Measurements from ENCODE around the gene IRF9.

The IRF9 gene

DNA sequence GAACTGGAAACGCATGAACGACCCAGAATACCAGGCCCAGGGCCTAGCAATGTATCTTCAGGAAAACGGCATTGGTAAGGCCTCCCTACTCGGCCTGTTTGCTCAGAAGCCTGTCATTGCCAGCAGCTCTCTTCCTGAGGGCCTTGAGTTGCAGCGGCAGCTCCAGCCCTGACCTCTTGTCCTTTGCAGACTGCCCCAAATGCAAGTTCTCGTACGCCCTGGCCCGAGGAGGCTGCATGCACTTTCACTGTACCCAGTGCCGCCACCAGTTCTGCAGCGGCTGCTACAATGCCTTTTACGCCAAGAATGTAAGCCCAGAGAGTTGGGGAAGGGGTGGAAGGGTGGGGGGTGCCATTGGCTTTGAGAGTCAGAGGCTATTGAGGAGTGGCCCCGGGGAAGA is 3.7 kb upstream of the IRF9 start:
- no peaks in the 10 kb centered on the region for H3K9me3 ChIP-seq (ENCODE audit: control insufficient read depth in 1 of 2, low read length in 2 of 2)
- H3K4me3 ChIP-seq (ENCODE audit: low read depth in 1 of 2, low read length in 2 of 2) = no peak overlapping the region
- H3K27me3 ChIP-seq (ENCODE audit: control insufficient read depth in 1 of 2, insufficient read depth in 2 of 2, low read length in 2 of 2) = no peaks in the 10 kb centered on the region
- peaks cover 14 to 15% of the 10 kb centered on the region in 2 donors for H3K4me1 ChIP-seq (ENCODE audit: control insufficient read depth in 1 of 2, insufficient read depth in 2 of 2, low read length in 2 of 2)
- no peak overlapping the region for H3K9ac ChIP-seq (ENCODE audit: low read depth in 1 of 2, low read length in 2 of 2)
- H3K27ac ChIP-seq (ENCODE audit: low read depth, low read length) = no peak overlapping the region
- H3K36me3 ChIP-seq (ENCODE audit: control insufficient read depth in 1 of 2, insufficient read depth in 2 of 2, low read length in 2 of 2) = peaks cover 40 to 60% of the 10 kb centered on the region in 2 donors

DNA sequence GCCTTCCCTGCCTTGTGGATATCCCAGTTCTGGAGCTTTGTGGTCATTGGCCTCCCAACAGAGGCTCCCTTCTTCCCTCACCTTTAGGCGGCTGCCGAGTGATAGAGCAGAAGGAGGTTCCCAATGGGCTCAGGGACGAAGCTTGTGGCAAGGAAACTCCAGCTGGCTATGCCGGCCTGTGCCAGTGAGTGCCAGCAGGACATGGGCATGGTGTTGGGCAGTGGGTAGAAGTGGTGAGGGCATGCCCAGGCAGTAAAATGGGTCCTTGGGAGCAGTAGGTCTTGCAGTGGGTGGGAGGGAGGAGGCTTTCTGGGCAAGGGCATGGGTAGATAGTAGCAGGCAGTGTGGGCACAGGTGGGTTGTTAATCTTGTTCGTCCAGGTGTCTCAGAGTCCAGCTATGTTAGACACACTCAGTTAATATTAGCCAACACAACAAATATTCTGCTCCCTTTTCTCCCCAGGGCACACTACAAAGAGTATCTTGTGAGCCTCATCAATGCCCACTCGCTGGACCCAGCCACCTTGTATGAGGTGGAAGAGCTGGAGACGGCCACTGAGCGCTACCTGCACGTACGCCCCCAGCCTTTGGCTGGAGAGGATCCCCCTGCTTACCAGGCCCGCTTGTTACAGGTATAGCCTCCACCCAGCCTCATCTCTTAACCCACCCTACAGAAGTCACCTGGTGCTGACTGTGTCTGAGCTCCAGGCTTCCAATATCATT is 1.1 kb upstream of the IRF9 start:
- Histone ChIP-seq H3K9me3 (ENCODE audit: control insufficient read depth in 1 of 2, low read length in 2 of 2) (no peaks in the 10 kb centered on the region), H3K27ac (ENCODE audit: low read depth, low read length) (no peak overlapping the region), H3K36me3 (ENCODE audit: control insufficient read depth in 1 of 2, insufficient read depth in 2 of 2, low read length in 2 of 2) (peaks cover 57 to 70% of the 10 kb centered on the region in 2 donors), H3K4me1 (ENCODE audit: control insufficient read depth in 1 of 2, insufficient read depth in 2 of 2, low read length in 2 of 2) (peaks cover 24 to 34% of the 10 kb centered on the region in 2 donors), H3K9ac (ENCODE audit: low read depth in 1 of 2, low read length in 2 of 2) (peak overlapping the region in 1 of 2 donors; percentile 39), H3K27me3 (ENCODE audit: control insufficient read depth in 1 of 2, insufficient read depth in 2 of 2, low read length in 2 of 2) (no peaks in the 10 kb centered on the region), H3K4me3 (ENCODE audit: low read depth in 1 of 2, low read length in 2 of 2) (no peak overlapping the region)

DNA sequence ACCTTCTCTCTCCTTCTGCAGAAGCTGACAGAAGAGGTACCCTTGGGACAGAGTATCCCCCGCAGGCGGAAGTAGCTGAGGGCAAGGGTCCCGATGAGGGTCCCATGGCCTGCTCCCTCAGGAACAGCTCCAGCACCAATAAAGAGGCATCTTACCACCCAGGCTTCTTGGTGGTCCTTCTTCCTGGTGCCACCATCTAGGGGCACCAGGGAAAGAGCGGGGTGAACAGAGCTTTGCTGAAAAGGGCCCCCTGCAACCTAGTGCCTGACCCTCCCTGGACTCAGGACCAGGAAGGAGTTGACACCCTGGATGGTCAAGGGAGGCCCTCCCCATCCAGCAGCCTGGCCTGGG is 591 bp upstream of the IRF9 start:
- Histone ChIP-seq H3K36me3 (ENCODE audit: control insufficient read depth in 1 of 2, insufficient read depth in 2 of 2, low read length in 2 of 2) (peaks cover 57 to 70% of the 10 kb centered on the region in 2 donors), H3K4me3 (ENCODE audit: low read depth in 1 of 2, low read length in 2 of 2) (peak overlapping the region in 1 of 2 donors; percentile 87), H3K9ac (ENCODE audit: low read depth in 1 of 2, low read length in 2 of 2) (peak overlapping the region; percentile 3 to 39), H3K27me3 (ENCODE audit: control insufficient read depth in 1 of 2, insufficient read depth in 2 of 2, low read length in 2 of 2) (no peaks in the 10 kb centered on the region), H3K27ac (ENCODE audit: low read depth, low read length) (peak overlapping the region; percentile 87), H3K4me1 (ENCODE audit: control insufficient read depth in 1 of 2, insufficient read depth in 2 of 2, low read length in 2 of 2) (peaks cover 24 to 34% of the 10 kb centered on the region in 2 donors), H3K9me3 (ENCODE audit: control insufficient read depth in 1 of 2, low read length in 2 of 2) (no peaks in the 10 kb centered on the region)

DNA sequence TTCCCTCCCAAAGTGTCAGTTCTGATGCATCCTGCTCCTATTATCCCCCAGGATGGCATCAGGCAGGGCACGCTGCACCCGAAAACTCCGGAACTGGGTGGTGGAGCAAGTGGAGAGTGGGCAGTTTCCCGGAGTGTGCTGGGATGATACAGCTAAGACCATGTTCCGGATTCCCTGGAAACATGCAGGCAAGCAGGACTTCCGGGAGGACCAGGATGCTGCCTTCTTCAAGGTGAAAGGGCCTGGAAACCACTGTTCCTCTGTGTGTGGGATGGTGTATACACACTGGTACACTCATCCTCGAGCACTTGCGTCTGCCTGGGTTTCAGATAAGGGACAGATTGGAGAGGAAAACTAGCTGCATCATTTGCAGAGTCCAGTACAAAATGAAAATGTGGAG is 1.0 kb downstream of the IRF9 start:
- peak overlapping the region; percentile 87 to 90 for H3K4me3 ChIP-seq (ENCODE audit: low read depth in 1 of 2, low read length in 2 of 2)

DNA sequence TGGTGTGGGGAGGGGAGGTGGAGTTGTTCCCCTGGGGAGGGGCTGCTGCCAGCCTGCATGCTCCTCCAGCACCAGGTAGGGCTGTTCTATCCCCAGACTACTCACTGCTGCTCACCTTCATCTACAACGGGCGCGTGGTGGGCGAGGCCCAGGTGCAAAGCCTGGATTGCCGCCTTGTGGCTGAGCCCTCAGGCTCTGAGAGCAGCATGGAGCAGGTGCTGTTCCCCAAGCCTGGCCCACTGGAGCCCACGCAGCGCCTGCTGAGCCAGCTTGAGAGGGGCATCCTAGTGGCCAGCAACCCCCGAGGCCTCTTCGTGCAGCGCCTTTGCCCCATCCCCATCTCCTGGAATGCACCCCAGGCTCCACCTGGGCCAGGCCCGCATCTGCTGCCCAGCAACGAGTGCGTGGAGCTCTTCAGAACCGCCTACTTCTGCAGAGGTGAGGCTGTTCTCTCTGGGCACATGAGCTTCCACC is 3.5 kb downstream of the IRF9 start:
- Histone ChIP-seq H3K36me3 (ENCODE audit: control insufficient read depth in 1 of 2, insufficient read depth in 2 of 2, low read length in 2 of 2) (peaks cover 60 to 66% of the 10 kb centered on the region in 2 donors), H3K4me1 (ENCODE audit: control insufficient read depth in 1 of 2, insufficient read depth in 2 of 2, low read length in 2 of 2) (peaks cover 24 to 34% of the 10 kb centered on the region in 2 donors), H3K4me3 (ENCODE audit: low read depth in 1 of 2, low read length in 2 of 2) (no peak overlapping the region)

More for the DNA sequence above, 1.0 kb downstream of the IRF9 start:
- Histone ChIP-seq H3K9ac (ENCODE audit: low read depth in 1 of 2, low read length in 2 of 2) (peak overlapping the region; percentile 95 to 97), H3K36me3 (ENCODE audit: control insufficient read depth in 1 of 2, insufficient read depth in 2 of 2, low read length in 2 of 2) (peaks cover 60 to 69% of the 10 kb centered on the region in 2 donors), H3K9me3 (ENCODE audit: control insufficient read depth in 1 of 2, low read length in 2 of 2) (no peaks in the 10 kb centered on the region), H3K4me1 (ENCODE audit: control insufficient read depth in 1 of 2, insufficient read depth in 2 of 2, low read length in 2 of 2) (peaks cover 24 to 34% of the 10 kb centered on the region in 2 donors), H3K27ac (ENCODE audit: low read depth, low read length) (peak overlapping the region; percentile 87), H3K27me3 (ENCODE audit: control insufficient read depth in 1 of 2, insufficient read depth in 2 of 2, low read length in 2 of 2) (no peaks in the 10 kb centered on the region)

DNA sequence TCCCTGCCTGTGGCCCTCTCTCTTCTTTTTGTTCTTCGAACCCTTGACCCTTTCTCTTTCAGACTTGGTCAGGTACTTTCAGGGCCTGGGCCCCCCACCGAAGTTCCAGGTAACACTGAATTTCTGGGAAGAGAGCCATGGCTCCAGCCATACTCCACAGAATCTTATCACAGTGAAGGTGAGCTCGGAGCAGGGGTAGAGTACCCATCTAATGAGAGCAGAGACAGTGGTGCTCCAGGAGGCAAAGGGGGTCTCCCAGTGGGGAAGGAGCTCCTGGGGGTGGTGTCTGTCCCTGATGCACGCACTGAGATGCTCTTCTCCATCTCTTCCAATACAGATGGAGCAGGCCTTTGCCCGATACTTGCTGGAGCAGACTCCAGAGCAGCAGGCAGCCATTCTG is 4.7 kb downstream of the IRF9 start:
- peaks cover 18 to 27% of the 10 kb centered on the region in 2 donors for H3K4me1 ChIP-seq (ENCODE audit: control insufficient read depth in 1 of 2, insufficient read depth in 2 of 2, low read length in 2 of 2)
- no peak overlapping the region for H3K27ac ChIP-seq (ENCODE audit: low read depth, low read length)
- H3K9ac ChIP-seq (ENCODE audit: low read depth in 1 of 2, low read length in 2 of 2) = no peak overlapping the region
- H3K9me3 ChIP-seq (ENCODE audit: control insufficient read depth in 1 of 2, low read length in 2 of 2) = no peaks in the 10 kb centered on the region
- H3K4me3 ChIP-seq (ENCODE audit: low read depth in 1 of 2, low read length in 2 of 2) = no peak overlapping the region
- no peaks in the 10 kb centered on the region for H3K27me3 ChIP-seq (ENCODE audit: control insufficient read depth in 1 of 2, insufficient read depth in 2 of 2, low read length in 2 of 2)
- peaks cover 51 to 56% of the 10 kb centered on the region in 2 donors for H3K36me3 ChIP-seq (ENCODE audit: control insufficient read depth in 1 of 2, insufficient read depth in 2 of 2, low read length in 2 of 2)

More for the DNA sequence above, 3.5 kb downstream of the IRF9 start:
- Histone ChIP-seq H3K27me3 (ENCODE audit: control insufficient read depth in 1 of 2, insufficient read depth in 2 of 2, low read length in 2 of 2) (no peaks in the 10 kb centered on the region), H3K9me3 (ENCODE audit: control insufficient read depth in 1 of 2, low read length in 2 of 2) (no peaks in the 10 kb centered on the region), H3K9ac (ENCODE audit: low read depth in 1 of 2, low read length in 2 of 2) (no peak overlapping the region), H3K27ac (ENCODE audit: low read depth, low read length) (no peak overlapping the region)

DNA sequence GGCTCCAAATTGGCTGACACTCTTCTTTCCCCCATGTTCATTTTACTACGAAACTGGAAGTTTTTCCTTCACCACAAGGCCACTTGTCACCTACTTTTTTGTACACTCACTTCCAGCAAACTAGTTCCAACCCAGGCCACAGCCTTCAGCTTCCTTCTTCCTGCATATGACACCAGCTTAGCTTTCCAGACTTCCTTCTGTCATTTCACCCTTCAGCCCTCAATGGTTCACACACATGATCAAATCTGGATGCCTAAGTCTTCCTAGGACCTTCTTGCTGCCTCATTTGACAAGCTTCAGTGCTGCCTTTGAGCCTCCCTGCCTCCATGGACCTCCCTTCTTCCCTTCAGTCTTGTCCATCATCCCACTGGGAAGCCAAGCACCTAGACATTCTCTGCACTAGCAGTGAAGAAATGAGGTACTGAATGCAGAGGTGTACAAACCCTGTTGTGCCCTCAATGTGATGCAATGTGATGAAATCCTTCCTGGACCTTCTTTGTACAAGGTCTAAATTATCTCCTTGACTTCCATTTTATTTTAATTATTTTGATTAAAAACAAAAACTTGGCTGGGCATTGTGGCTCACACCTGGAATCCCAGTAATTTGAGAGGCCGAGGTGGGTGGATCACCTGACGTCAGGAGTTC is 6.5 kb downstream of the IRF9 start:
- H3K4me1 ChIP-seq (ENCODE audit: control insufficient read depth in 1 of 2, insufficient read depth in 2 of 2, low read length in 2 of 2) = peaks cover 8 to 16% of the 10 kb centered on the region in 2 donors
- H3K36me3 ChIP-seq (ENCODE audit: control insufficient read depth in 1 of 2, insufficient read depth in 2 of 2, low read length in 2 of 2) = peaks cover 52 to 62% of the 10 kb centered on the region in 2 donors
- H3K9ac ChIP-seq (ENCODE audit: low read depth in 1 of 2, low read length in 2 of 2) = no peak overlapping the region
- H3K27me3 ChIP-seq (ENCODE audit: control insufficient read depth in 1 of 2, insufficient read depth in 2 of 2, low read length in 2 of 2) = no peaks in the 10 kb centered on the region
- H3K27ac ChIP-seq (ENCODE audit: low read depth, low read length) = no peak overlapping the region
- H3K9me3 ChIP-seq (ENCODE audit: control insufficient read depth in 1 of 2, low read length in 2 of 2) = no peaks in the 10 kb centered on the region
- no peak overlapping the region for H3K4me3 ChIP-seq (ENCODE audit: low read depth in 1 of 2, low read length in 2 of 2)

DNA sequence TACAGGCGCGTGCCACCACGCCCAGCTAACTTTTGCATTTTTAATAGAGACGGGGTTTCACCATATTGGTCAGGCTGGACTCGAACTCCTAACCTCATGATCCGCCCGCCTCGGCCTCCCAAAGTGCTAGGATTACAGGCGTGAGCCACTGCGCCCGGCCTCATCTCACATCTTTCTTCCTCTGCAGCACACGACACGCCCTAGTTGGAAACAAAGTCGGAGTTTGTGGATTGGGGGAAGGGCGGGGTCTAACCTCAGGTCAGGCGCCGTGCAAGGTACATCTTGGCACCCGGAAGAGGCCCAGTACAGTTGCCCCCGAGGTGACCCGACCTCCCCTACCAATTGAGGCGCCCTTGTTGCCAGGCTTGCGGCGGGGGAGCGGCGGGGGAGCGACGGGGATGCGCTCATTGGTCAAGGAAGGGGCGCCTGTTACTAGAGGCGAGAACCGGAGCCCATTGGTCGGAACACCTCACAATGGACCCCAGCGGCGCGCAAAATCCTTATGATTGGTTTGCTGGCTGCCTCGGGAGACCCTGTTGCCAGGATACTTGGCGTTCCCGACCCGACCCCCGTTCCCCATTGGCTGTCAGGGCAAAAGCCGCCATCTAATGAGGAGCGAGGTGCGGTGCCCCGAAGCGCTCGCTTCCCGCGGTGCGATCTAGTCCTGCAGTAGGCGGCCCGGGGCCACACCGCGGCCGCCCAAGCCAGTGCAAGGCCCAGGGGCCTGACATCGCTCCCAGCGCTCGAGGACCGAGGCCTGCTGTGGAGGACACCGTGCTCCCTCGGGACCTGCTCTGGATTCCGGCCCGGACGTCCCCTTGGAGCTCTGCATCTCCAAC is 10.6 kb downstream of the IRF9 start, which contains the start of gene REC8:
Gene REC8, plus strand, starts transcription at position 659 of the 839 bp plus-strand sequence. CDS start 473 bp downstream, outside the sequence.
- Histone ChIP-seq H3K27ac (ENCODE audit: low read depth, low read length) (peak within 1 kb of the TSS; percentile 10), H3K9ac (ENCODE audit: low read depth in 1 of 2, low read length in 2 of 2) (peak within 1 kb of the TSS in 1 of 2 donors; percentile 16), H3K36me3 (ENCODE audit: control insufficient read depth in 1 of 2, insufficient read depth in 2 of 2, low read length in 2 of 2) (peaks cover 27 to 44% of the 10 kb centered on the region in 2 donors), H3K4me1 (ENCODE audit: control insufficient read depth in 1 of 2, insufficient read depth in 2 of 2, low read length in 2 of 2) (no peaks in the 10 kb centered on the region), H3K27me3 (ENCODE audit: control insufficient read depth in 1 of 2, insufficient read depth in 2 of 2, low read length in 2 of 2) (no peaks in the 10 kb centered on the region), H3K4me3 (ENCODE audit: low read depth in 1 of 2, low read length in 2 of 2) (peak within 1 kb of the TSS; percentile 0 to 57), H3K9me3 (ENCODE audit: control insufficient read depth in 1 of 2, low read length in 2 of 2) (no peaks in the 10 kb centered on the region)

DNA sequence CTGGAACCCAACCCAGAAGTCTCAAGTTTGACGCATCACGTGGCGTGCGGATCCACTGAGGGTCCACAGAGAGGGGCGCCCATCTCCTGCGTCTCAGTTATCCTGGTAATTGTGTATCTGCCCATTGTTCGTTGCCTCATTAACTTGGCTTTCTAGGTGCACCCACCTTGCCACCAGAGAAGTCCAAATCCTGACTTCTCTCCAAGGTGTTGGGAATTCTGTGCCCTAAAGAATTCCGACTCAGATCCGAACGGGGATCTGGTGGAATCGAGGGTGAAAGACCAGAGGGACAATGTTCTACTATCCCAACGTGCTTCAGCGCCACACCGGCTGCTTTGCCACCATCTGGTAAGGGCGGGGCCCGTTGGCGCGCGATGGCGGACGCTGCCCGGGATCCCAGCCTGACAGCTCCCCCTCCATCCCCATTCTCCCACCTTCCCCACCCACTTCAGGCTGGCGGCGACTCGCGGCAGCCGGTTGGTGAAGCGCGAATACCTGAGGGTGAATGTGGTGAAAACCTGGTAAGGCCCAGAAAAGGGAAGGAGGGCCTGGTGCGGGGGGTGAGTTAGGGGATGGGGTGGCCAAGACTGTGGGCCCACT is 11.3 kb downstream of the IRF9 start:
- no peaks in the 10 kb centered on the region for H3K27me3 ChIP-seq (ENCODE audit: control insufficient read depth in 1 of 2, insufficient read depth in 2 of 2, low read length in 2 of 2)
- H3K9me3 ChIP-seq (ENCODE audit: control insufficient read depth in 1 of 2, low read length in 2 of 2) = no peaks in the 10 kb centered on the region
- no peaks in the 10 kb centered on the region for H3K4me1 ChIP-seq (ENCODE audit: control insufficient read depth in 1 of 2, insufficient read depth in 2 of 2, low read length in 2 of 2)
- H3K36me3 ChIP-seq (ENCODE audit: control insufficient read depth in 1 of 2, insufficient read depth in 2 of 2, low read length in 2 of 2) = peaks cover 30 to 46% of the 10 kb centered on the region in 2 donors
- H3K27ac ChIP-seq (ENCODE audit: low read depth, low read length) = no peak overlapping the region
- H3K9ac ChIP-seq (ENCODE audit: low read depth in 1 of 2, low read length in 2 of 2) = peak overlapping the region in 1 of 2 donors; percentile 16
- H3K4me3 ChIP-seq (ENCODE audit: low read depth in 1 of 2, low read length in 2 of 2) = peak overlapping the region; percentile 0 to 57

Measured in duodenal mucosa (tissue), 2 donors.